Measurements from ENCODE around the gene COG5. TPM values are rescaled to one million over a fixed set of nuclear protein-coding genes. Genes with fewer than 3 reads are reported as not detected.

Gene COG5
- total and polyA plus RNA-seq, 2 experiments from 2014 or later = 15.4 to 36.5 TPM

GRCh38 chr7:107394276-107394675 is 169.4 kb downstream of the COG5 start (continued):
- no peak for TF ChIP-seq ZNF462 (CRISPR knock-in tag; IDR thresholded peaks at IDR 0.05)
- no peak for TF ChIP-seq ZNF114 (CRISPR knock-in tag; IDR thresholded peaks at IDR 0.05)
- TF ChIP-seq EZH2 (IDR thresholded peaks at IDR 0.05; ENCODE audit: low read depth, unreplicated experiment) = no peak
- no peak for TF ChIP-seq NANOG (IDR thresholded peaks at IDR 0.05; ENCODE audit: borderline replicate concordance)

DNA sequence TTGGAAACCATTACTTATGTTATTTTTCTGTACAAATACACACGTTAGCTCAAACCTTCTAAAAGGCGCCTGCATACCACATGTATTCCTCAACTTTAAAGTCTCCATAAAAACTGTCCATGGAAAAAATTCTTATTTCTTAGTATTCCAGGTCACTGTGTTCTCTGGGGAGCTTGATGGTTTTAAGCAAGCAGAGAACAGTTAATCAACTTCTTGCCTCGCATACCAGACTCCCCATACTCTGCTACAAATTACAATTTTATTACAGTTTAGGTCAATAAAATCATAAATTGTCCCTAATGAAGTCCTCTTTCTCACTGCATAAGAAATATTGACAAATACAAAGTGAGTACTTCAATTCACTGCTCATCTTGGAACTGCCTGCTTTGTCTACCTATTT is 170.9 kb downstream of the COG5 start:
- H3K4me3 Mint-ChIP-seq = no peak overlapping the region
- Histone ChIP-seq H3K79me2 (replicated peaks; ENCODE audit: insufficient read depth) (no peaks in the 10 kb centered on the region), H3F3A (replicated peaks; ENCODE audit: low read depth) (no peaks in the 10 kb centered on the region), H3K36me3 (ENCODE audit: insufficient read depth) (no peaks in the 10 kb centered on the region), H4K20me1 (replicated peaks; ENCODE audit: insufficient read depth) (no peaks in the 10 kb centered on the region; the same call in 1 of the 2 replicates), H3K9me2 (ENCODE audit: insufficient read depth) (no peaks in the 10 kb centered on the region), H2AFZ (no peak overlapping the region), H3K4me2 (no peak overlapping the region), H3K4me1 (ENCODE audit: insufficient read depth) (peaks cover 13% of the 10 kb centered on the region), H3K27ac (ENCODE audit: low read depth) (no peak overlapping the region), H3K4me3 (no peak overlapping the region), H3K27me3 (ENCODE audit: insufficient read depth) (no peaks in the 10 kb centered on the region)
- no peak overlapping the region for H3K27ac Mint-ChIP-seq
- no peak for ATAC-seq
- TF ChIP-seq POLR2AphosphoS5 (IDR thresholded peaks at IDR 0.05; ENCODE audit: low read depth) = no peak
- no peak for DNase-seq (ENCODE audit: low spot score)
- H3K9me3 Mint-ChIP-seq = peaks cover 3% of the 10 kb centered on the region; the same call in 1 of the 3 replicates
- peaks cover 6% of the 10 kb centered on the region for H3K27me3 Mint-ChIP-seq (ENCODE audit: insufficient read depth, low read depth, poor library complexity)
- no peaks in the 10 kb centered on the region for H3K36me3 Mint-ChIP-seq (ENCODE audit: low read depth)
- H3K4me1 Mint-ChIP-seq = peaks cover 25% of the 10 kb centered on the region
